Mesenchymal stem cell (in vitro differentiated cells and primary cell): Measurements from ENCODE around the gene ACSM5.
"Not testable (repeated sequence)": the region's sequence is repeated elsewhere in the genome, so short reads cannot be mapped to it uniquely, and the experiment has no call there.

Experiments
- DNase-seq: peaks from one replicate; pipeline ENCODE4 v3.0.0-alpha.2; 2013
- H2AFZ ChIP-seq: one replicate; pipeline ENCODE4 v1.6.1; 2013; ENCODE audit warnings: low read depth, mild to moderate bottlenecking, control low read depth, inconsistent platforms, low read length, moderate library complexity
- H2AK5ac ChIP-seq: 2 replicates; pipeline ENCODE4 v1.6.1; 2013; ENCODE audit warnings: low read length, moderate library complexity, mild to moderate bottlenecking, inconsistent platforms; ENCODE audit not compliant: severe bottlenecking
- H2BK120ac ChIP-seq: one replicate; pipeline ENCODE4 v1.6.1; 2013; ENCODE audit warnings: low read depth, mild to moderate bottlenecking, inconsistent platforms, low read length, moderate library complexity
- H2BK12ac ChIP-seq, 2 experiments: one replicate each; pipeline ENCODE4 v1.6.1; 2013; ENCODE audit warnings: inconsistent platforms in 2 of 2, low read length in 2 of 2, mild to moderate bottlenecking in 2 of 2, moderate library complexity in 2 of 2, control low read depth in 1 of 2
- H2BK15ac ChIP-seq: one replicate; pipeline ENCODE4 v1.6.1; 2013; ENCODE audit warnings: mild to moderate bottlenecking, low read depth, inconsistent platforms; ENCODE audit not compliant: poor library complexity, severe bottlenecking
- H2BK5ac ChIP-seq: 2 replicates; pipeline ENCODE4 v1.6.1; 2013; ENCODE audit warnings: low read depth, mild to moderate bottlenecking, low read length, control low read depth, inconsistent platforms; ENCODE audit not compliant: poor library complexity, severe bottlenecking
- H3K14ac ChIP-seq, 2 experiments: one replicate each; pipeline ENCODE4 v1.6.1; 2013; ENCODE audit warnings: inconsistent platforms in 2 of 2, low read length in 2 of 2, control low read depth in 1 of 2, mild to moderate bottlenecking in 1 of 2, moderate library complexity in 1 of 2
- H3K18ac ChIP-seq, 2 experiments: one replicate each; pipeline ENCODE4 v1.6.1; 2013; ENCODE audit warnings: inconsistent platforms in 2 of 2, low read length in 2 of 2, control low read depth in 1 of 2, low read depth in 1 of 2, mild to moderate bottlenecking in 1 of 2
- H3K23ac ChIP-seq, 2 experiments: one replicate each; pipeline ENCODE4 v1.6.1; 2013; ENCODE audit warnings: inconsistent platforms in 2 of 2, low read length in 2 of 2, mild to moderate bottlenecking in 2 of 2, moderate library complexity in 2 of 2, control low read depth in 1 of 2
- H3K27ac ChIP-seq: 2 replicates; pipeline ENCODE4 v1.5.1; 2013; ENCODE audit warnings: mild to moderate bottlenecking, moderate library complexity, low read length, control low read depth, inconsistent platforms; ENCODE audit not compliant: poor library complexity, severe bottlenecking
- H3K27me3 ChIP-seq, 2 experiments: 2 replicates each; pipeline versions ENCODE4 v1.6.1 to v1.7.0; 2013; ENCODE audit warnings: low read length in 2 of 2, mild to moderate bottlenecking in 2 of 2, moderate library complexity in 2 of 2, control low read depth in 1 of 2, inconsistent platforms in 1 of 2; ENCODE audit not compliant: control insufficient read depth in 1 of 2, insufficient read depth in 1 of 2
- H3K36me3 ChIP-seq, 2 experiments: 2 replicates each; pipeline versions ENCODE4 v1.6.1 to v1.7.0; 2013; ENCODE audit warnings: low read length in 2 of 2, control low read depth in 1 of 2, inconsistent platforms in 1 of 2, low read depth in 1 of 2, mild to moderate bottlenecking in 1 of 2; ENCODE audit not compliant: insufficient read depth in 2 of 2, control insufficient read depth in 1 of 2
- H3K4ac ChIP-seq, 2 experiments: one replicate each; pipeline ENCODE4 v1.6.1; 2013; ENCODE audit warnings: inconsistent platforms in 2 of 2, low read length in 2 of 2, mild to moderate bottlenecking in 2 of 2, moderate library complexity in 2 of 2, control low read depth in 1 of 2, low read depth in 1 of 2
- H3K4me1 ChIP-seq: 2 replicates; pipeline ENCODE4 v1.6.1; 2013; ENCODE audit warnings: low read depth, low read length, control low read depth; ENCODE audit not compliant: control insufficient read depth, insufficient read depth
- H3K4me2 ChIP-seq: 2 replicates; pipeline ENCODE4 v1.6.1; 2013; ENCODE audit warnings: low read length, mild to moderate bottlenecking, inconsistent platforms; ENCODE audit not compliant: poor library complexity, severe bottlenecking
- H3K4me3 ChIP-seq, 2 experiments: 2 replicates each; pipeline versions ENCODE4 v1.5.1 to v1.7.0; 2013; ENCODE audit warnings: low read length in 2 of 2, mild to moderate bottlenecking in 2 of 2, control low read depth in 1 of 2, low read depth in 1 of 2; ENCODE audit not compliant: insufficient read depth in 1 of 2
- H3K79me1 ChIP-seq: replicated peaks from 2 replicates; pipeline ENCODE4 v1.6.1; 2013; ENCODE audit warnings: mild to moderate bottlenecking, control low read depth, low read length, inconsistent platforms; ENCODE audit not compliant: poor library complexity, severe bottlenecking
- H3K9ac ChIP-seq: 2 replicates; pipeline ENCODE4 v1.7.0; 2013; ENCODE audit warnings: mild to moderate bottlenecking, low read length, moderate library complexity
- H3K9me3 ChIP-seq: 2 replicates; pipeline ENCODE4 v1.7.0; 2013; ENCODE audit warnings: mild to moderate bottlenecking, low read length; ENCODE audit not compliant: control insufficient read depth
- H4K8ac ChIP-seq: one replicate; pipeline ENCODE4 v1.6.1; 2013; ENCODE audit warnings: inconsistent platforms, mild to moderate bottlenecking, low read length, moderate library complexity
- H4K91ac ChIP-seq: one replicate; pipeline ENCODE4 v1.6.1; 2013; ENCODE audit warnings: mild to moderate bottlenecking, low read length, inconsistent platforms
- WGBS: methylation state at CpG from one replicate; pipeline ENCODE4 v1.1.7; 2013; ENCODE audit warnings: mixed read lengths; 5-methylcytosine and 5-hydroxymethylcytosine counted together

Gene ACSM5

DNA sequence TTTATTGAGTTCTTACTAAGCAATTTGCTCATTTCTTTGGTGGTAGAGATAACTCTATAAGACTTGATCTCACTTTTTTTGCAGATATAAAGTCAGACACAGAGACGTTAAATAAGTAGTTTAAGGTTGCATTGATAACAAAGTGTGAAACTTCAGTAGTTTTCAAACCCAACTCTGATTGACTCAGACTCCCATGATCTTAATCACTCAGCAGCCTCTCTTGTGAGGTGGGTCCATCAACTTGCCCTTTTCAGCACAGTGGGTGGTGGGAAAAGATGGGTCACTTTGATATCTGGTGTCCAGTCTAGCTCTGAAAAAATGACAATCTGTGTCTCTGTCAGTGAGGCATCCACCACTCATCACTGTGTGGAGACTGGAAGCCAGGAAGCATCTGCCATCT is 61.4 kb downstream of the ACSM5 start:
- H3K4me3 ChIP-seq, H2BK12ac ChIP-seq, H3K4ac ChIP-seq, H3K4me1 ChIP-seq, H3K23ac ChIP-seq, H2AK5ac ChIP-seq, H3K27me3 ChIP-seq, H2AFZ ChIP-seq, H2BK5ac ChIP-seq, H4K91ac ChIP-seq, H2BK15ac ChIP-seq, H3K79me1 ChIP-seq, H3K36me3 ChIP-seq, H3K18ac ChIP-seq, DNase-seq, H4K8ac ChIP-seq, H2BK120ac ChIP-seq, H3K9me3 ChIP-seq, H3K9ac ChIP-seq, H3K14ac ChIP-seq, H3K4me2 ChIP-seq, H3K27ac ChIP-seq: not testable (repeated sequence)
- no CpG with 5 or more reads among the region's 1 CpG for WGBS

DNA sequence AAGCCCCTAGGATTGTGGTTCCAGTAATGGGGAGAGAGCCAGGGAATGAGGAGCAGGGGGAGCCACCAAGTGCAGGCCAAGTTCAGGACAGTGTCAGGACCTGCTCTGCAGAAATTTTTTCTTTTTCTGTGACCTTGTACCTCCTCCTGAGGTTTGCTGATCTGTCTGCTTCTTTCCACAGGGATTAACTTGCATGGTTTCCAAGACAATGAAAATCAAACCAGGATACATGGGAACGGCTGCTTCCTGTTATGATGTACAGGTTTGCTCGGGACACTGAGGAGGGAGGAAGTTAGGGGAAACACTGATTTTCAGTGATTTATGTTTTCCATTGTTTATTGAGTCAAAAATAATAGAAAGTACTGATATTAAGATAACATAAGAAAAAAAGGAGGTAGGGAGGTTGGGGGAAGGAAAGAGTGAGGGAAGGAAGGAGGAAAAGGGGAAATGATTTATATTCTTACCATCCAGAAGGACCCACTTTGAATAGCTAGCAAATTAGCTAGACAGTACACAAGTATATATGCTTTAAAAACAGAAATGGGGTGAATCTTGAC is 67.9 kb downstream of the ACSM5 start:
- not testable (repeated sequence) for H3K4me3 ChIP-seq, H2AFZ ChIP-seq, DNase-seq, H2BK15ac ChIP-seq, H3K36me3 ChIP-seq, H4K8ac ChIP-seq, H4K91ac ChIP-seq, H3K14ac ChIP-seq, H3K18ac ChIP-seq, H3K79me1 ChIP-seq, H3K27me3 ChIP-seq, H2AK5ac ChIP-seq, H3K27ac ChIP-seq, H2BK12ac ChIP-seq, H3K9ac ChIP-seq, H3K9me3 ChIP-seq, H3K4me1 ChIP-seq, H3K4ac ChIP-seq, H2BK5ac ChIP-seq, H3K23ac ChIP-seq, H2BK120ac ChIP-seq, H3K4me2 ChIP-seq
- no CpG with 5 or more reads among the region's 2 CpGs for WGBS

GRCh38 chr16:20483989-20484388 is 74.7 kb downstream of the ACSM5 start:
- H3K27ac ChIP-seq, H3K4me1 ChIP-seq, H3K4ac ChIP-seq, H4K8ac ChIP-seq, H3K4me2 ChIP-seq, H3K23ac ChIP-seq, H2BK12ac ChIP-seq, H3K9me3 ChIP-seq, H2AFZ ChIP-seq, DNase-seq, H2BK120ac ChIP-seq, H2BK5ac ChIP-seq, H3K79me1 ChIP-seq, H3K9ac ChIP-seq, H3K27me3 ChIP-seq, H4K91ac ChIP-seq, H3K36me3 ChIP-seq, H3K4me3 ChIP-seq, H2BK15ac ChIP-seq, H3K14ac ChIP-seq, H3K18ac ChIP-seq, H2AK5ac ChIP-seq: not testable (repeated sequence)
- WGBS: no CpG with 5 or more reads among the region's 1 CpG

- H2AK5ac ChIP-seq: no peak overlapping the region
- no peak for DNase-seq
- no peak overlapping the region for H4K8ac ChIP-seq
- no peak overlapping the region for H2BK120ac ChIP-seq
- H4K91ac ChIP-seq: no peak overlapping the region
- 50% methylated on average over 1 of the region's 1 CpG for WGBS
- H3K36me3 ChIP-seq: no peaks in the 10 kb centered on the region
- no peak overlapping the region for H3K4ac ChIP-seq
- H2BK12ac ChIP-seq: no peak overlapping the region
- no peak overlapping the region for H2BK5ac ChIP-seq
- no peaks in the 10 kb centered on the region for H3K79me1 ChIP-seq
- H2BK15ac ChIP-seq: no peak overlapping the region
- no peak overlapping the region for H2AFZ ChIP-seq
- H3K9ac ChIP-seq: no peak overlapping the region
- no peaks in the 10 kb centered on the region for H3K9me3 ChIP-seq
- no peaks in the 10 kb centered on the region for H3K4me1 ChIP-seq
- H3K4me2 ChIP-seq: no peak overlapping the region
- no peaks in the 10 kb centered on the region for H3K27me3 ChIP-seq
- H3K23ac ChIP-seq: no peak overlapping the region
- no peak overlapping the region for H3K14ac ChIP-seq
- no peak overlapping the region for H3K4me3 ChIP-seq
- no peak overlapping the region for H3K18ac ChIP-seq
- H3K27ac ChIP-seq: no peak overlapping the region
Observed at GRCh38 chr16:20484726-20485125, 75.4 kb downstream of the ACSM5 start.
